ENCODE measurements around the gene PALS1.
A peak's percentile ranks its signal among the peaks of the same experiment; 100 is the strongest.

Gene PALS1

GRCh38 chr14:67241411-67242167 lies at the start of gene PALS1 (continued):
- no peak for TF ChIP-seq INSM2 (tag by site-specific recombination; IDR thresholded peaks at IDR 0.05)
- no peak for TF ChIP-seq ZNF670 (tag by site-specific recombination; IDR thresholded peaks at IDR 0.05; ENCODE audit: low read depth)
- TF ChIP-seq ZNF561 (tag by site-specific recombination; IDR thresholded peaks at IDR 0.05; ENCODE audit: borderline replicate concordance), result no peak
- TF ChIP-seq ZNF521 (tag by site-specific recombination; IDR thresholded peaks at IDR 0.05), result no peak
- no peak for TF ChIP-seq ZNF366 (tag by site-specific recombination; conservative IDR thresholded peaks at IDR 0.05)
- peak; percentile 99 for TF ChIP-seq SCRT2 (tag by site-specific recombination; IDR thresholded peaks at IDR 0.05)
- TF ChIP-seq KLF9 (tag by site-specific recombination; IDR thresholded peaks at IDR 0.05; ENCODE audit: low read depth), result peak; percentile 59; the same call in 1 of the 2 replicates
- no peak; the same call in 1 of the 2 replicates for TF ChIP-seq ZNF843 (tag by site-specific recombination; IDR thresholded peaks at IDR 0.05)
- TF ChIP-seq, protein P1, sequence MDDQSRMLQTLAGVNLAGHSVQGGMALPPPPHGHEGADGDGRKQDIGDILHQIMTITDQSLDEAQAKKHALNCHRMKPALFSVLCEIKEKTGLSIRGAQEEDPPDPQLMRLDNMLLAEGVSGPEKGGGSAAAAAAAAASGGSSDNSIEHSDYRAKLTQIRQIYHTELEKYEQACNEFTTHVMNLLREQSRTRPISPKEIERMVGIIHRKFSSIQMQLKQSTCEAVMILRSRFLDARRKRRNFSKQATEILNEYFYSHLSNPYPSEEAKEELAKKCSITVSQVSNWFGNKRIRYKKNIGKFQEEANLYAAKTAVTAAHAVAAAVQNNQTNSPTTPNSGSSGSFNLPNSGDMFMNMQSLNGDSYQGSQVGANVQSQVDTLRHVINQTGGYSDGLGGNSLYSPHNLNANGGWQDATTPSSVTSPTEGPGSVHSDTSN (CRISPR knock-in tag; IDR thresholded peaks at IDR 0.05), result no peak
- TF ChIP-seq, protein P2, sequence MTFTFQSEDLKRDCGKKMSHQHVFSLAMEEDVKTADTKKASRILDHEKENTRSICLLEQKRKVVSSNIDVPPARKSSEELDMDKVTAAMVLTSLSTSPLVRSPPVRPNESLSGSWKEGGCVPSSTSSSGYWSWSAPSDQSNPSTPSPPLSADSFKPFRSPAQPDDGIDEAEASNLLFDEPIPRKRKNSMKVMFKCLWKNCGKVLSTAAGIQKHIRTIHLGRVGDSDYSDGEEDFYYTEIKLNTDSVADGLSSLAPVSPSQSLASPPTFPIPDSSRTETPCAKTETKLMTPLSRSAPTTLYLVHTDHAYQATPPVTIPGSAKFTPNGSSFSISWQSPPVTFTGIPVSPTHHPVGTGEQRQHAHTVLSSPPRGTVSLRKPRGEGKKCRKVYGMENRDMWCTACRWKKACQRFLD (tag by site-specific recombination; IDR thresholded peaks at IDR 0.05), result no peak
- no peak for TF ChIP-seq ZNF549 (tag by site-specific recombination; IDR thresholded peaks at IDR 0.05)
- no peak for TF ChIP-seq ZNF211 (tag by site-specific recombination; IDR thresholded peaks at IDR 0.05; ENCODE audit: low read depth)
- TF ChIP-seq ZNF214 (tag by site-specific recombination; IDR thresholded peaks at IDR 0.05; ENCODE audit: borderline replicate concordance), result no peak
- TF ChIP-seq, protein P3, sequence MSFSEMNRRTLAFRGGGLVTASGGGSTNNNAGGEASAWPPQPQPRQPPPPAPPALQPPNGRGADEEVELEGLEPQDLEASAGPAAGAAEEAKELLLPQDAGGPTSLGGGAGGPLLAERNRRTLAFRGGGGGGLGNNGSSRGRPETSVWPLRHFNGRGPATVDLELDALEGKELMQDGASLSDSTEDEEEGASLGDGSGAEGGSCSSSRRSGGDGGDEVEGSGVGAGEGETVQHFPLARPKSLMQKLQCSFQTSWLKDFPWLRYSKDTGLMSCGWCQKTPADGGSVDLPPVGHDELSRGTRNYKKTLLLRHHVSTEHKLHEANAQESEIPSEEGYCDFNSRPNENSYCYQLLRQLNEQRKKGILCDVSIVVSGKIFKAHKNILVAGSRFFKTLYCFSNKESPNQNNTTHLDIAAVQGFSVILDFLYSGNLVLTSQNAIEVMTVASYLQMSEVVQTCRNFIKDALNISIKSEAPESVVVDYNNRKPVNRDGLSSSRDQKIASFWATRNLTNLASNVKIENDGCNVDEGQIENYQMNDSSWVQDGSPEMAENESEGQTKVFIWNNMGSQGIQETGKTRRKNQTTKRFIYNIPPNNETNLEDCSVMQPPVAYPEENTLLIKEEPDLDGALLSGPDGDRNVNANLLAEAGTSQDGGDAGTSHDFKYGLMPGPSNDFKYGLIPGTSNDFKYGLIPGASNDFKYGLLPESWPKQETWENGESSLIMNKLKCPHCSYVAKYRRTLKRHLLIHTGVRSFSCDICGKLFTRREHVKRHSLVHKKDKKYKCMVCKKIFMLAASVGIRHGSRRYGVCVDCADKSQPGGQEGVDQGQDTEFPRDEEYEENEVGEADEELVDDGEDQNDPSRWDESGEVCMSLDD (tag by site-specific recombination; IDR thresholded peaks at IDR 0.05), result peak; percentile 55
- no peak for TF ChIP-seq ZNF132 (tag by site-specific recombination; IDR thresholded peaks at IDR 0.05; ENCODE audit: borderline replicate concordance)
- no peak for TF ChIP-seq GFI1B (tag by site-specific recombination; IDR thresholded peaks at IDR 0.05)
- TF ChIP-seq ZNF544 (tag by site-specific recombination; IDR thresholded peaks at IDR 0.05), result no peak
- no peak for TF ChIP-seq ZNF658 (tag by site-specific recombination; IDR thresholded peaks at IDR 0.05)
- no peak for TF ChIP-seq ZNF350 (tag by site-specific recombination; IDR thresholded peaks at IDR 0.05)
- no peak for TF ChIP-seq ZBTB1 (tag by site-specific recombination; IDR thresholded peaks at IDR 0.05)
- TF ChIP-seq, protein P4, sequence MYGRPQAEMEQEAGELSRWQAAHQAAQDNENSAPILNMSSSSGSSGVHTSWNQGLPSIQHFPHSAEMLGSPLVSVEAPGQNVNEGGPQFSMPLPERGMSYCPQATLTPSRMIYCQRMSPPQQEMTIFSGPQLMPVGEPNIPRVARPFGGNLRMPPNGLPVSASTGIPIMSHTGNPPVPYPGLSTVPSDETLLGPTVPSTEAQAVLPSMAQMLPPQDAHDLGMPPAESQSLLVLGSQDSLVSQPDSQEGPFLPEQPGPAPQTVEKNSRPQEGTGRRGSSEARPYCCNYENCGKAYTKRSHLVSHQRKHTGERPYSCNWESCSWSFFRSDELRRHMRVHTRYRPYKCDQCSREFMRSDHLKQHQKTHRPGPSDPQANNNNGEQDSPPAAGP (tag by site-specific recombination; IDR thresholded peaks at IDR 0.05), result peak; percentile 54; the same call in 1 of the 2 replicates
- TF ChIP-seq ZSCAN5A (tag by site-specific recombination; IDR thresholded peaks at IDR 0.05), result no peak
- TF ChIP-seq ZNF837 (tag by site-specific recombination; IDR thresholded peaks at IDR 0.05), result no peak
- TF ChIP-seq, protein P5, sequence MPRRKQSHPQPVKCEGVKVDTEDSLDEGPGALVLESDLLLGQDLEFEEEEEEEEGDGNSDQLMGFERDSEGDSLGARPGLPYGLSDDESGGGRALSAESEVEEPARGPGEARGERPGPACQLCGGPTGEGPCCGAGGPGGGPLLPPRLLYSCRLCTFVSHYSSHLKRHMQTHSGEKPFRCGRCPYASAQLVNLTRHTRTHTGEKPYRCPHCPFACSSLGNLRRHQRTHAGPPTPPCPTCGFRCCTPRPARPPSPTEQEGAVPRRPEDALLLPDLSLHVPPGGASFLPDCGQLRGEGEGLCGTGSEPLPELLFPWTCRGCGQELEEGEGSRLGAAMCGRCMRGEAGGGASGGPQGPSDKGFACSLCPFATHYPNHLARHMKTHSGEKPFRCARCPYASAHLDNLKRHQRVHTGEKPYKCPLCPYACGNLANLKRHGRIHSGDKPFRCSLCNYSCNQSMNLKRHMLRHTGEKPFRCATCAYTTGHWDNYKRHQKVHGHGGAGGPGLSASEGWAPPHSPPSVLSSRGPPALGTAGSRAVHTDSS (tag by site-specific recombination; IDR thresholded peaks at IDR 0.05), result no peak
- TF ChIP-seq ZNF133 (tag by site-specific recombination; IDR thresholded peaks at IDR 0.05), result no peak
- no peak for TF ChIP-seq ZNF274 (IDR thresholded peaks at IDR 0.05; ENCODE audit: low read length)
- TF ChIP-seq ZNF274 (tag by site-specific recombination; IDR thresholded peaks at IDR 0.05; ENCODE audit: borderline replicate concordance), result no peak
- 0 out of 2 replicates have a peak, but pooled peaks have one; percentile 27 for TF ChIP-seq YY1 (tag by site-specific recombination; IDR thresholded peaks at IDR 0.05)
- no peak for TF ChIP-seq ZNF580 (tag by site-specific recombination; IDR thresholded peaks at IDR 0.05)
